ENCODE measurements around the gene PKHD1. TPM values are rescaled to one million over a fixed set of nuclear protein-coding genes. Genes with fewer than 3 reads are reported as not detected.

The PKHD1 gene
- total and polyA plus RNA-seq, 2 of the 13 experiments (the other 11 are each of a cell fraction or from before 2014, with no cell fraction given), result 0.01 to 0.13 TPM

DNA sequence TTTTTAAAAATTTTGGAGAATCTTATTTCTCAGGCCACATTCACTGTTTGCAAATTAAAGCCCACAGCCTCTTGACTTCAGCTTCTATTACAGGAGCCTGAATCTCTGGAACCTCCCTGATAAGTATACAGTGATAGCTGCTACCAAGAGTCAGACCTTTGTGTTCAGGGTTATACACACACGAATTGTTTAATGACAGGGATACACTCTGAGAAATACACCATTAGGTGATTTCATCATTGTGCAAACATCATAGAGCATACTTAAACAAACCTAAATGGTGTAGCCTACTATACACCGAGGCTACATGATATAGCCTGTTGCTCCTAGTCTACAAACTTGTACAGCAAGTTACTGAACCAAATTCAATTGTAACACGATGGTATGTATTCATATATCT lies 473.9 kb downstream of the PKHD1 start:
- DNase-seq (ENCODE audit: low spot score) (no peak), FAIRE-seq (no peak), ATAC-seq (no peak; the same call in 1 of the 3 replicates)
- Histone ChIP-seq H2AFZ (ENCODE audit: low read length) (no peak overlapping the region), H3K36me3 (replicated peaks in 1 of 2; ENCODE audit: control insufficient read depth in 1 of 2, insufficient read depth in 2 of 2, low read length in 2 of 2) (no peaks in the 10 kb centered on the region), H4K20me1 (ENCODE audit: insufficient read depth, low read length) (no peaks in the 10 kb centered on the region), H3K79me2 (ENCODE audit: insufficient read depth, low read length) (no peaks in the 10 kb centered on the region), H3K4me1 (ENCODE audit: insufficient read depth, low read length) (peaks cover 2% of the 10 kb centered on the region), H3K9me3 (ENCODE audit: low read length) (no peaks in the 10 kb centered on the region), H3K4me2 (ENCODE audit: low read depth, low read length) (no peak overlapping the region), H3K4me3 (replicated peaks in 1 of 3; ENCODE audit: insufficient read depth in 1 of 3, low read depth in 2 of 3, low read length in 3 of 3) (no peak overlapping the region), H3K27ac (ENCODE audit: extremely low read length, insufficient read depth, low read length) (no peak overlapping the region), H3K9ac (ENCODE audit: insufficient read depth, low read depth, low read length) (no peak overlapping the region), H3K27me3 (ENCODE audit: control insufficient read depth in 1 of 2, insufficient read depth in 2 of 2, low read length in 2 of 2) (no peaks in the 10 kb centered on the region)
- ChIA-PET POLR2A (no interaction called here), CTCF (ENCODE audit: low intra/inter-chr PET ratio, low total read pairs) (no interaction called here)
- in situ Hi-C loops (cut with HindIII; ENCODE audit: extremely low pct_ligation_motif_present, low pct_unique_long_range_greater_than_20kb), result no loop called here
- no TSS peak for BruUV-seq (replicated peaks)
- intact Hi-C loops (cut with micrococcal nuclease; ENCODE audit: unreplicated experiment), result no loop called here
- TF ChIP-seq GLI4 (CRISPR knock-in tag; IDR thresholded peaks at IDR 0.05; ENCODE audit: borderline replicate concordance) (no peak), WIZ (CRISPR knock-in tag; IDR thresholded peaks at IDR 0.05) (no peak), CCAR2 (optimal IDR thresholded peaks at IDR 0.05; ENCODE audit: low read depth, low read length) (no peak), SYNCRIP (IDR thresholded peaks at IDR 0.05; ENCODE audit: insufficient read depth, low read depth, low read length) (no peak), ZNF749 (CRISPR knock-in tag; IDR thresholded peaks at IDR 0.05; ENCODE audit: borderline replicate concordance) (no peak), RXRA (CRISPR knock-in tag; IDR thresholded peaks at IDR 0.05) (no peak), ZEB1 (IDR thresholded peaks at IDR 0.05; ENCODE audit: insufficient replicate concordance, low read depth) (no peak), NR2F2 (IDR thresholded peaks at IDR 0.05; ENCODE audit: borderline replicate concordance, low read depth) (no peak), KDM6A (CRISPR knock-in tag; IDR thresholded peaks at IDR 0.05; ENCODE audit: low read depth) (no peak), MATR3 (CRISPR knock-in tag; IDR thresholded peaks at IDR 0.05) (no peak)
- TF ChIP-seq, protein P1, sequence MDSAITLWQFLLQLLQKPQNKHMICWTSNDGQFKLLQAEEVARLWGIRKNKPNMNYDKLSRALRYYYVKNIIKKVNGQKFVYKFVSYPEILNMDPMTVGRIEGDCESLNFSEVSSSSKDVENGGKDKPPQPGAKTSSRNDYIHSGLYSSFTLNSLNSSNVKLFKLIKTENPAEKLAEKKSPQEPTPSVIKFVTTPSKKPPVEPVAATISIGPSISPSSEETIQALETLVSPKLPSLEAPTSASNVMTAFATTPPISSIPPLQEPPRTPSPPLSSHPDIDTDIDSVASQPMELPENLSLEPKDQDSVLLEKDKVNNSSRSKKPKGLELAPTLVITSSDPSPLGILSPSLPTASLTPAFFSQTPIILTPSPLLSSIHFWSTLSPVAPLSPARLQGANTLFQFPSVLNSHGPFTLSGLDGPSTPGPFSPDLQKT (CRISPR knock-in tag; IDR thresholded peaks at IDR 0.05; ENCODE audit: borderline replicate concordance), result no peak
- WGBS (ENCODE audit: low lambda C conversion rate), result 0% methylated on average over 3 of the region's 3 CpGs

All from HepG2 (cell line).